Measurements from ENCODE around the gene FRMPD1.

DNA sequence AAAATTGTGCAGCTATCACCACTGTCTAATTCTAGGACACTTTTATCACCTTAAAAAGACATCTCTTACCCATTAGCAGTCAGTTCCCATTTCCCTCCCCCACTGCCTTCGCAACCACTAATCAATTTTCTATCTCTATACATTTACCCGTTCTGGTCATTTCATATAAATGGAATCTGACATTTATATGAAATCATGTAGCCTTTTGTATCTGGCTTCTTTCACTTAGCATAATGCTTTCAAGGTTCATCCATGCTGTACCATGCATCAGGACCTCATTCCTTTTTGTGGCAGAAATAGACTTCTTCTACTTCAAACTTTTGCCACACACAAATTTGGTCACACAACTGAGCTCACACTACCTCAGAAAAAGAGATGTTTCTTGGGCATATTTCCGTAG is 32.2 kb downstream of the FRMPD1 start:
- TF ChIP-seq, protein P1, sequence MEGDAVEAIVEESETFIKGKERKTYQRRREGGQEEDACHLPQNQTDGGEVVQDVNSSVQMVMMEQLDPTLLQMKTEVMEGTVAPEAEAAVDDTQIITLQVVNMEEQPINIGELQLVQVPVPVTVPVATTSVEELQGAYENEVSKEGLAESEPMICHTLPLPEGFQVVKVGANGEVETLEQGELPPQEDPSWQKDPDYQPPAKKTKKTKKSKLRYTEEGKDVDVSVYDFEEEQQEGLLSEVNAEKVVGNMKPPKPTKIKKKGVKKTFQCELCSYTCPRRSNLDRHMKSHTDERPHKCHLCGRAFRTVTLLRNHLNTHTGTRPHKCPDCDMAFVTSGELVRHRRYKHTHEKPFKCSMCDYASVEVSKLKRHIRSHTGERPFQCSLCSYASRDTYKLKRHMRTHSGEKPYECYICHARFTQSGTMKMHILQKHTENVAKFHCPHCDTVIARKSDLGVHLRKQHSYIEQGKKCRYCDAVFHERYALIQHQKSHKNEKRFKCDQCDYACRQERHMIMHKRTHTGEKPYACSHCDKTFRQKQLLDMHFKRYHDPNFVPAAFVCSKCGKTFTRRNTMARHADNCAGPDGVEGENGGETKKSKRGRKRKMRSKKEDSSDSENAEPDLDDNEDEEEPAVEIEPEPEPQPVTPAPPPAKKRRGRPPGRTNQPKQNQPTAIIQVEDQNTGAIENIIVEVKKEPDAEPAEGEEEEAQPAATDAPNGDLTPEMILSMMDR (IDR thresholded peaks at IDR 0.05), result no peak
- TF ChIP-seq ZFX (IDR thresholded peaks at IDR 0.05; ENCODE audit: borderline replicate concordance), result no peak

All from 22Rv1 (cell line).